G401 (cell line): Measurements from ENCODE around the gene BCKDHA. TPM values are rescaled to one million over a fixed set of nuclear protein-coding genes. Genes with fewer than 3 reads are reported as not detected.
A peak's percentile ranks its signal among the peaks of the same experiment; 100 is the strongest.

Source experiments
- DNase-seq: peaks from one replicate; pipeline ENCODE4 v3.0.0-alpha.2; 2015; ENCODE audit warnings: low spot score
- in situ Hi-C: cut with HindIII; loops from 2 replicates; pipeline ENCODE4 v1.10.0; 2016; ENCODE audit warnings: low sequenced_read_pairs, mixed read lengths
- total RNA-seq: library from RNA; depleted of rRNA; stranded (reverse); fragments of >200 nt; shearing (Covaris generic); gene quantifications from 2 replicates; pipeline ENCODE4 v1.2.3, GENCODE V29; 2014; rRNA removed

Gene BCKDHA
- total RNA-seq: 90.1 and 111 TPM in 2 replicates

- DNase-seq: peak; percentile 100
Measured at GRCh38 chr19:41397086-41398049, at the start of gene BCKDHA, which contains the start of gene EXOSC5. Gene BCKDHA, plus strand, starts transcription at chr19:41397818. Its CDS starts 10 bp downstream, at chr19:41397828. Gene EXOSC5, minus strand, starts transcription at chr19:41397359. Its CDS starts 31 bp downstream, at chr19:41397328.

GRCh38 chr19:41350735-41351338 lies 46.8 kb upstream of the BCKDHA start:
- in situ Hi-C loops: no loop called here
- DNase-seq: no peak

More at GRCh38 chr19:41397086-41398049, at the start of gene BCKDHA, which contains the start of gene EXOSC5:
- in situ Hi-C loops: no loop called here

GRCh38 chr19:41351339-41352245 lies 46.0 kb upstream of the BCKDHA start:
- no peak for DNase-seq
- in situ Hi-C loops: no loop called here

- DNase-seq: no peak
- in situ Hi-C loops: no loop called here
Measured at GRCh38 chr19:41352279-41352608, 45.4 kb upstream of the BCKDHA start.

GRCh38 chr19:41352609-41353465 lies 44.8 kb upstream of the BCKDHA start:
- DNase-seq: no peak
- in situ Hi-C loops: no loop called here

- in situ Hi-C loops: no loop called here
- DNase-seq: peak; percentile 20
Measured at GRCh38 chr19:41353466-41354342, 43.9 kb upstream of the BCKDHA start, which contains the start of gene TGFB1. Gene TGFB1, minus strand, starts transcription at chr19:41353922. Its CDS starts 878 bp downstream, at chr19:41353044.

- in situ Hi-C loops: no loop called here
- no peak for DNase-seq
Measured at GRCh38 chr19:41354343-41354953, 43.2 kb upstream of the BCKDHA start.

GRCh38 chr19:41355035-41355434 lies 42.6 kb upstream of the BCKDHA start:
- in situ Hi-C loops: no loop called here
- no peak for DNase-seq

GRCh38 chr19:41355802-41356201 lies 41.8 kb upstream of the BCKDHA start:
- in situ Hi-C loops: no loop called here
- no peak for DNase-seq

- in situ Hi-C loops: no loop called here
Measured at GRCh38 chr19:41356984-41357739, 40.5 kb upstream of the BCKDHA start.

GRCh38 chr19:41357746-41358145 lies 39.9 kb upstream of the BCKDHA start:
- DNase-seq: no peak
- in situ Hi-C loops: no loop called here

More at GRCh38 chr19:41356984-41357739, 40.5 kb upstream of the BCKDHA start:
- no peak for DNase-seq

GRCh38 chr19:41359741-41360140 lies 37.9 kb upstream of the BCKDHA start:
- in situ Hi-C loops: no loop called here

GRCh38 chr19:41362143-41362847 lies 35.3 kb upstream of the BCKDHA start:
- in situ Hi-C loops: no loop called here
- no peak for DNase-seq

More at GRCh38 chr19:41359741-41360140, 37.9 kb upstream of the BCKDHA start:
- DNase-seq: no peak

GRCh38 chr19:41363371-41363752 lies 34.3 kb upstream of the BCKDHA start:
- DNase-seq: no peak
- in situ Hi-C loops: no loop called here

GRCh38 chr19:41363753-41364523 lies 33.7 kb upstream of the BCKDHA start, which contains the start of gene B9D2:
Gene B9D2, minus strand, starts transcription at chr19:41364149. Its CDS starts 630 bp downstream, at chr19:41363519.
- in situ Hi-C loops: no loop called here
- peak; percentile 99 for DNase-seq
